Mesenchymal stem cell (in vitro differentiated cells and primary cell): ENCODE measurements around the gene HYLS1.

Experiments used
- DNase-seq: peaks from one replicate; pipeline ENCODE4 v3.0.0-alpha.2; 2013
- H2AFZ ChIP-seq: one replicate; pipeline ENCODE4 v1.6.1; 2013; ENCODE audit warnings: low read depth, mild to moderate bottlenecking, control low read depth, inconsistent platforms, low read length, moderate library complexity
- H2AK5ac ChIP-seq: 2 replicates; pipeline ENCODE4 v1.6.1; 2013; ENCODE audit warnings: low read length, moderate library complexity, mild to moderate bottlenecking, inconsistent platforms; ENCODE audit not compliant: severe bottlenecking
- H2BK120ac ChIP-seq: one replicate; pipeline ENCODE4 v1.6.1; 2013; ENCODE audit warnings: low read depth, mild to moderate bottlenecking, inconsistent platforms, low read length, moderate library complexity
- H2BK12ac ChIP-seq, 2 experiments: one replicate each; pipeline ENCODE4 v1.6.1; 2013; ENCODE audit warnings: inconsistent platforms in 2 of 2, low read length in 2 of 2, mild to moderate bottlenecking in 2 of 2, moderate library complexity in 2 of 2, control low read depth in 1 of 2
- H2BK15ac ChIP-seq: one replicate; pipeline ENCODE4 v1.6.1; 2013; ENCODE audit warnings: mild to moderate bottlenecking, low read depth, inconsistent platforms; ENCODE audit not compliant: poor library complexity, severe bottlenecking
- H2BK5ac ChIP-seq: 2 replicates; pipeline ENCODE4 v1.6.1; 2013; ENCODE audit warnings: low read depth, mild to moderate bottlenecking, low read length, control low read depth, inconsistent platforms; ENCODE audit not compliant: poor library complexity, severe bottlenecking
- H3K14ac ChIP-seq, 2 experiments: one replicate each; pipeline ENCODE4 v1.6.1; 2013; ENCODE audit warnings: inconsistent platforms in 2 of 2, low read length in 2 of 2, control low read depth in 1 of 2, mild to moderate bottlenecking in 1 of 2, moderate library complexity in 1 of 2
- H3K18ac ChIP-seq, 2 experiments: one replicate each; pipeline ENCODE4 v1.6.1; 2013; ENCODE audit warnings: inconsistent platforms in 2 of 2, low read length in 2 of 2, control low read depth in 1 of 2, low read depth in 1 of 2, mild to moderate bottlenecking in 1 of 2
- H3K23ac ChIP-seq, 2 experiments: one replicate each; pipeline ENCODE4 v1.6.1; 2013; ENCODE audit warnings: inconsistent platforms in 2 of 2, low read length in 2 of 2, mild to moderate bottlenecking in 2 of 2, moderate library complexity in 2 of 2, control low read depth in 1 of 2
- H3K27ac ChIP-seq: 2 replicates; pipeline ENCODE4 v1.5.1; 2013; ENCODE audit warnings: mild to moderate bottlenecking, moderate library complexity, low read length, control low read depth, inconsistent platforms; ENCODE audit not compliant: poor library complexity, severe bottlenecking
- H3K27me3 ChIP-seq, 2 experiments: 2 replicates each; pipeline versions ENCODE4 v1.6.1 to v1.7.0; 2013; ENCODE audit warnings: low read length in 2 of 2, mild to moderate bottlenecking in 2 of 2, moderate library complexity in 2 of 2, control low read depth in 1 of 2, inconsistent platforms in 1 of 2; ENCODE audit not compliant: control insufficient read depth in 1 of 2, insufficient read depth in 1 of 2
- H3K36me3 ChIP-seq, 2 experiments: 2 replicates each; pipeline versions ENCODE4 v1.6.1 to v1.7.0; 2013; ENCODE audit warnings: low read length in 2 of 2, control low read depth in 1 of 2, inconsistent platforms in 1 of 2, low read depth in 1 of 2, mild to moderate bottlenecking in 1 of 2; ENCODE audit not compliant: insufficient read depth in 2 of 2, control insufficient read depth in 1 of 2
- H3K4ac ChIP-seq, 2 experiments: one replicate each; pipeline ENCODE4 v1.6.1; 2013; ENCODE audit warnings: inconsistent platforms in 2 of 2, low read length in 2 of 2, mild to moderate bottlenecking in 2 of 2, moderate library complexity in 2 of 2, control low read depth in 1 of 2, low read depth in 1 of 2
- H3K4me1 ChIP-seq: 2 replicates; pipeline ENCODE4 v1.6.1; 2013; ENCODE audit warnings: low read depth, low read length, control low read depth; ENCODE audit not compliant: control insufficient read depth, insufficient read depth
- H3K4me2 ChIP-seq: 2 replicates; pipeline ENCODE4 v1.6.1; 2013; ENCODE audit warnings: low read length, mild to moderate bottlenecking, inconsistent platforms; ENCODE audit not compliant: poor library complexity, severe bottlenecking
- H3K4me3 ChIP-seq, 2 experiments: 2 replicates each; pipeline versions ENCODE4 v1.5.1 to v1.7.0; 2013; ENCODE audit warnings: low read length in 2 of 2, mild to moderate bottlenecking in 2 of 2, control low read depth in 1 of 2, low read depth in 1 of 2; ENCODE audit not compliant: insufficient read depth in 1 of 2
- H3K79me1 ChIP-seq: replicated peaks from 2 replicates; pipeline ENCODE4 v1.6.1; 2013; ENCODE audit warnings: mild to moderate bottlenecking, control low read depth, low read length, inconsistent platforms; ENCODE audit not compliant: poor library complexity, severe bottlenecking
- H3K9ac ChIP-seq: 2 replicates; pipeline ENCODE4 v1.7.0; 2013; ENCODE audit warnings: mild to moderate bottlenecking, low read length, moderate library complexity
- H3K9me3 ChIP-seq: 2 replicates; pipeline ENCODE4 v1.7.0; 2013; ENCODE audit warnings: mild to moderate bottlenecking, low read length; ENCODE audit not compliant: control insufficient read depth
- H4K8ac ChIP-seq: one replicate; pipeline ENCODE4 v1.6.1; 2013; ENCODE audit warnings: inconsistent platforms, mild to moderate bottlenecking, low read length, moderate library complexity
- H4K91ac ChIP-seq: one replicate; pipeline ENCODE4 v1.6.1; 2013; ENCODE audit warnings: mild to moderate bottlenecking, low read length, inconsistent platforms
- WGBS: methylation state at CpG from one replicate; pipeline ENCODE4 v1.1.7; 2013; ENCODE audit warnings: mixed read lengths; 5-methylcytosine and 5-hydroxymethylcytosine counted together

The HYLS1 gene

DNA sequence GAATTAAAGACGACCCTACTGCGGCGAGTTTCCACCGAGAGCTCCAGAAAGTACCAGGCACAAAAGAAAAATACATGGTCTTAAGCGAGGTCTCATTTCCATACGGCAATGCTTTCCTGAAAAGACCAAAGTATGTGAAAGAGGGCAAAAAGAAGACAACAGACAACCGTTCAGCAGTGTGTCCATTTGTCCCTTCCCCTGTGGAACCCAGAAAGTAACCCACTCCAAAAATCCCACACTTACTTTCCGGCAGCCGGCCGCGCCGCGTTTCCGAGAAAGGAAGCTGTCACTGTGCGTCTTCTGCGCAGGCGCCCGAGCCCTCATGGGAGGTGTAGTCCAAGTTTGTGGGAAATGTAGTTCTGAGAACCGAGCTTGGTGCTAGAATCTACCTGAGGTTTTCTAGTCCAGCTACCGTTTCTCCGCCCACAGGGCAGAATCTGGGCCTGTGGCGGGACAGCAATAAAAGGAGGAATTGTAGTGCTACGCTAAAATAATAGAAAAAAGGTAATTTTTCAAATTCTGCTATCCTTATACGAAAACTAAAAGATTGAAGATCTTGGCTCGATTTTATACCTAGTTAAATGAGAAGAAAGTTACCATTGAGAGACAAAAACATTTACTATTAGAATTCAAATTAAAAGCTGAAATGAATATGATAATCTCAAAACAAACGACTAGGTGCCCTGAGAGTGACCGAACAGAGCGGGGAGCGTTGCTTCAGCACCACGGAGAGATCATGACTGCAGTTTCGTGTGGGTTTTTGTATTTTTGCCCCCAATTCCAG, 15.7 kb downstream of the HYLS1 start, which contains the start of gene PUS3:
TSS of gene PUS3 (minus strand) at position 280 of the 784 bp plus-strand sequence. CDS start 6,922 bp downstream, outside the sequence.
- DNase-seq = peak; percentile 86
- Histone ChIP-seq H3K27ac (peak within 1 kb of the TSS; percentile 36), H3K18ac (no peak within 1 kb of the TSS), H3K14ac (peak within 1 kb of the TSS in 1 of 2 experiments; percentile 79), H3K79me1 (peaks cover 20% of the 10 kb centered on the region), H3K36me3 (peaks cover 6 to 19% of the 10 kb centered on the region in 2 experiments), H3K4me1 (peaks cover 11% of the 10 kb centered on the region), H2AFZ (peak within 1 kb of the TSS; percentile 91), H3K4ac (peak within 1 kb of the TSS in 1 of 2 experiments; percentile 73), H3K9ac (peak within 1 kb of the TSS; percentile 88), H3K27me3 (peaks cover 29% of the 10 kb centered on the region in 2 experiments), H3K4me2 (peak within 1 kb of the TSS; percentile 69), H3K4me3 (peak within 1 kb of the TSS; percentile 46 to 82), H3K9me3 (no peaks in the 10 kb centered on the region), H2BK5ac (no peak within 1 kb of the TSS), H2BK120ac (no peak within 1 kb of the TSS), H4K8ac (no peak within 1 kb of the TSS), H2BK12ac (no peak within 1 kb of the TSS), H2AK5ac (no peak within 1 kb of the TSS), H2BK15ac (no peak within 1 kb of the TSS), H4K91ac (no peak within 1 kb of the TSS), H3K23ac (no peak within 1 kb of the TSS)
- under 1% methylated on average over 22 of the region's 31 CpGs for WGBS

DNA sequence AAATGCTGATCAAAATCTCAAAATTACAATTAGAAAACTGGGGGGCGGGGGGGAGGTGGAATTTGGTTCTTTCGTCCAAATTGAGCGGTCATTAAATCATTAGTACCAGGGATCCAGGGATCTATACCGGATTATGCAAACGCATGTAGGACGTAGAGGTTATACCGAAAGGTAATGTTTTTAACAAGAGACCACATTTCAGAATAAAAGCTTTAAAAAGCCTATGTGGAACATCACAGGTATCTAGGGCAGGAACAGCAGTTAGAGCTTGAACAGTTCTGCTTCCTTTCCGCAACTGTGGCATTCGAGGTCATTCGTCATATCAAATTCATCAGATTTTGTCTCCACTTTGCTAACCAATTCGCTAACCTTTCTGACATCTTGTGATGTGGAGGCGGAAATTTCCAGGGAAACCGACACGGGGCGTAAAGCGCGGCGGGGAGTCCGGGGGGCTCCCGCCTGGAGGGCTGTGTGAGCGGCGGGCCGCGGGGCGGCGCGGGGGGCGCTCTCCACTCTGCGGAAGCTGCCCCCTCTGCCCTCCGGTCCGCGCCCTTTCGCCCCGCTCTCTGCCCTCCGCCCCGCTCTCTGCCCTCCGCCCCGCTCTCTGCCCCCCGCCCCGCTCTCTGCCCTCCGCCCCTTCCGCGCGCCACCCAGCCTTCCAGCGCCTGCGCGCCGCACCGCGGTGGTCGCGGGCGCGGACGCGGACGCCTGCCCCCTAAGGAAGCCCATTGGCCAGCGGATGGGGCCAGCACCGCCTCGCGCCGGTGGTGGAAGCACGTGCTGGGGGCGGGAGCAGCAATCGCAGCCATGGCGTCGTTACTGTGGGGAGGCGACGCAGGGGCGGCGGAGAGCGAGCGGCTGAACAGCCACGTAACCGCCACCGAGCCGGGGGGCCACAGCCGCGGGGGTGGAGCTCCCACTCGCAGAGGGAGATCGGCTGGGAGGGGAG, 16.5 kb downstream of the HYLS1 start, which contains the start of gene DDX25:
TSS of gene DDX25 (plus strand) at position 798 of the 949 bp plus-strand sequence. CDS start at position 808, 10 bp downstream.
- DNase-seq = no peak
- Histone ChIP-seq H4K8ac (no peak within 1 kb of the TSS), H3K36me3 (peaks cover 6 to 15% of the 10 kb centered on the region in 2 experiments), H3K4me2 (peak within 1 kb of the TSS; percentile 60), H2BK120ac (no peak within 1 kb of the TSS), H3K4me1 (peaks cover 11% of the 10 kb centered on the region), H3K79me1 (peaks cover 16% of the 10 kb centered on the region), H2BK15ac (peak within 1 kb of the TSS; percentile 21), H3K23ac (no peak within 1 kb of the TSS), H3K9ac (no peak within 1 kb of the TSS), H3K4me3 (peak within 1 kb of the TSS in 1 of 2 experiments; percentile 82), H2AFZ (no peak within 1 kb of the TSS), H2BK5ac (no peak within 1 kb of the TSS), H3K4ac (no peak within 1 kb of the TSS), H4K91ac (no peak within 1 kb of the TSS), H3K18ac (no peak within 1 kb of the TSS), H3K27me3 (peaks cover 36 to 38% of the 10 kb centered on the region in 2 experiments), H2BK12ac (no peak within 1 kb of the TSS), H2AK5ac (no peak within 1 kb of the TSS), H3K14ac (no peak within 1 kb of the TSS), H3K27ac (no peak within 1 kb of the TSS), H3K9me3 (no peaks in the 10 kb centered on the region)
- 8% methylated on average over 53 of the region's 81 CpGs for WGBS

DNA sequence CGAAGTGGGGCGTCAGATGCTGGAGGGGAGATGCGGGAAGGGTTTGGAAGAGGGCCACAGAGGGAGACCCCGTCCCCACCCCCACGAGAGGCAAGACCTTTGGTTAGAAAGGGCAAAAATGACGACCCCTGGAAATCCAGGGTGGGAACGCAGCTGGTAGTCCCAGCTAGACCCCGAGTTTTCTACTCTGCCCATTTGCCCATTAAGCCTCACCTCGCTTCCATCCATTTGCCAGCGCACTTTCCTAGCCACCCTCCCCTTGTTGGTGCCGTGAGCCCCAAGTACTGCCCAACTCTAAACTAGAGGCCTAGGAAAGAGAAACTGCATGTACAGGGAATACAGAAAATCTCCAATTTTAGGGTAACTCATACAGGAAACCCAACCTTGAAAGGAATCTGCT, 17.2 kb downstream of the HYLS1 start:
- 84% methylated on average over 8 of the region's 11 CpGs for WGBS
- no peak for DNase-seq
- H3K27ac ChIP-seq = no peak overlapping the region

More for the DNA sequence above, 17.2 kb downstream of the HYLS1 start:
- no peak overlapping the region for H2BK15ac ChIP-seq
- H4K91ac ChIP-seq = no peak overlapping the region
- H2AK5ac ChIP-seq = no peak overlapping the region
- H3K9me3 ChIP-seq = no peaks in the 10 kb centered on the region
- H3K4me3 ChIP-seq = peak overlapping the region in 1 of 2 experiments; percentile 55
- peaks cover 11% of the 10 kb centered on the region for H3K4me1 ChIP-seq
- no peak overlapping the region for H4K8ac ChIP-seq
- peaks cover 4 to 8% of the 10 kb centered on the region in 2 experiments for H3K36me3 ChIP-seq
- no peak overlapping the region for H3K14ac ChIP-seq
- H3K4ac ChIP-seq = no peak overlapping the region
- H3K79me1 ChIP-seq = peaks cover 9% of the 10 kb centered on the region
- H3K4me2 ChIP-seq = no peak overlapping the region
- no peak overlapping the region for H2BK12ac ChIP-seq
- no peak overlapping the region for H2BK5ac ChIP-seq
- H2AFZ ChIP-seq = no peak overlapping the region
- no peak overlapping the region for H3K9ac ChIP-seq
- no peak overlapping the region for H3K23ac ChIP-seq
- H3K27me3 ChIP-seq = peaks cover 40% of the 10 kb centered on the region in 2 experiments
- H3K18ac ChIP-seq = no peak overlapping the region
- no peak overlapping the region for H2BK120ac ChIP-seq
